GM18519 (cell line): Measurements from ENCODE around the gene MXRA8.
A peak's percentile ranks its signal among the peaks of the same experiment; 100 is the strongest.

Experiments
- ATAC-seq: cut with Tn5 transposase; IDR thresholded peaks from one replicate; pipeline ENCODE4 v1.9.1; 2021; ENCODE audit warnings: mild to moderate bottlenecking, moderate library complexity; ENCODE audit not compliant: unreplicated experiment, low FRiP score

MXRA8 gene

DNA sequence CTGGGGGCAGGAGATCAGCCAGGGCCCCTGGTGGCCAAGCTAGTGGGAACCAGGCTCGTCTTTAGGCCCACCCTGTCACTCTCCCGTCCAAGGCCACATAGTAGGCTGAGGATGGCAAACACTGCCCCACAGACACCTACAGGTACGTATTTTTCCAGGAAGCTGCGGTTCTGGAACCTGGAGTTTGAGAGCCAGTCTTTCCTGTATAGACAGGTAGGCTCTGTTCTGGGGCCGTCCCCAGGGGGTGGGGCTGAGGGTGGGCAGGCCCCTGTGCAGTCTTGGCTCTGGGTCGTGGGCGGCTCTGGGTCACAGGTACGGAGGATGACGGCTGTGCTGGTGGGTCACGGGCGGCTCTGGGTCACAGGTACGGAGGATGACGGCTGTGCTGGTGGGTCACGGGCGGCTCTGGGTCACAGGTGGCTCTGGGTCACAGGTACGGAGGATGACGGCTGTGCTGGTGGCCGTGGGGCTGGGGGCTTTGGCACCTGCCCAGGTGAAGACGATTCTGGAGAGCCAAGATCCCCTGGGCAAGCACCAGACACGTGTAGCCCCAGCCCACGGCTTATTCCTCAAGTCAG, 47.8 kb downstream of the MXRA8 start:
- no peak for ATAC-seq

DNA sequence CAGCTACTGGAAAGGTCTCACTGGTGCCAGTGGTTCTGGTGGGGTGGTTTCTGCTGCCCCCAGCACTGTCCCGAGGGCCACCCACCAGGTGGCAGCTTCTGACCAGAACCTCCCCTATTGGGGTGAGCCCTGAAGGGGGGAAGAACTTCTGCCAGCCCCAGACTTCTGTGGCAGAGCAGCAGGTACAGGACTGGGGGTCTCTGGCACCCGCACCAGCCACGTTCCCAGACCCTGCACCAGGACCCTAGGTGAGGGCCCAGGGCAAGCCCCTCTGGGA, 48.3 kb downstream of the MXRA8 start:
- no peak for ATAC-seq

DNA sequence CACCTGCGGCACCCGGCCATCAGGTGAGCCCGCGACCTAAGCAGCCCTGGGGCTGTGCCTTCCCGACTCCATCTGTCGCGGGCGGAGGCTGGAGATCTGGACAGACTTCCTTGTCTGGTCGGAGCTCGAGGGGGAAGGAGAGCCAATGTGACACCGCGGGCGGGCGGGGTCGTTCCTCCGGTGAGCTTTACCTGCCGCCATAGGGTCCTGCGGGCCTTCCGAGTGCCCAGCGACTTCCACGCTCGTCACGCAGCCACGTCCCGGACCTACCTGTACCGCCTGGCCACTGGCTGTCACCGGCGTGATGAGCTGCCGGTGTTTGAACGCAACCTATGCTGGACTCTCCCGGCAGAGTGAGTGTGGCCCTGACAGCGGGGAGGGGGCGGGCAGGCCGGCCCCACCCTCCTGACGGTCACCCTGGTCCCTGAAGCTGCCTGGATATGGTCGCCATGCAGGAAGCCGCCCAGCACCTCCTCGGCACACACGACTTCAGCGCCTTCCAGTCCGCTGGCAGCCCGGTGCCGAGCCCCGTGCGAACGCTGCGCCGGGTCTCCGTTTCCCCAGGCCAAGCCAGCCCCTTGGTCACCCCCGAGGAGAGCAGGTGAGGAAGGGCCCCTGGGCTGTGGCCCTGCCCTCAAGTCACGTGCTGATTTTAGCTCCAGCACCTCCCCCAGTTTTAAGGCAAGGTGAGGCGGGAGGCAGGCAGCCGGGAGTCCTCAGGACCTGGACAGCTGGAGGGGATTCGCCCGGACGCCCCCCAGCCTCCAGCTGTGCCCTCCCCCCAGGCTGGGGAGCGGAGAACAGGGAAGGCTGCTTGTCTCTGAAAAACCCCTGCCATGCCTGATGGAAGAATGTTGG, 48.9 kb downstream of the MXRA8 start:
- no peak for ATAC-seq

DNA sequence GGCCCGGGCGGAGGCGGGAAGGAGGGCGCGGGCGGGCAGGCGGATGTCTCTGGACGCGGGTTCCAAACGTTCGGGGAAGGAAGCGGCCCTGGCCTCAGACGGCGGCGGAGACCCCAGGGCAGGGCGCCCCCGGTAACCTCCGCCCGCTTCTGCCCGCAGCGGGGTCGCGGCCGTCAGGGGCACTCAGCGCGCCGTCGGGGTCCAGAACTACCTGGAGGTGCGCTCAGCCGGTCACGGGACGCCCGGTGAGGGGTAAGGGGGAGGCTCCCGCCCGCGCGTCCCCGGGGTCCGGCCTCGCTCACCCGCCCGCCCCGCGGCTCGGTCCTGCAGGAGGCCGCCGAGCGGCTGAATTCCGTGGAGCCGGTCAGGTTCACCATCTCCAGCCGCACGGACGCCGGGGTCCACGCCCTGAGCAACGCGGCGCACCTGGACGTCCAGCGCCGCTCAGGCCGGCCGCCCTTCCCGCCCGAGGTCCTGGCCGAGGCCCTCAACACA, 49.6 kb downstream of the MXRA8 start:
- no peak for ATAC-seq

DNA sequence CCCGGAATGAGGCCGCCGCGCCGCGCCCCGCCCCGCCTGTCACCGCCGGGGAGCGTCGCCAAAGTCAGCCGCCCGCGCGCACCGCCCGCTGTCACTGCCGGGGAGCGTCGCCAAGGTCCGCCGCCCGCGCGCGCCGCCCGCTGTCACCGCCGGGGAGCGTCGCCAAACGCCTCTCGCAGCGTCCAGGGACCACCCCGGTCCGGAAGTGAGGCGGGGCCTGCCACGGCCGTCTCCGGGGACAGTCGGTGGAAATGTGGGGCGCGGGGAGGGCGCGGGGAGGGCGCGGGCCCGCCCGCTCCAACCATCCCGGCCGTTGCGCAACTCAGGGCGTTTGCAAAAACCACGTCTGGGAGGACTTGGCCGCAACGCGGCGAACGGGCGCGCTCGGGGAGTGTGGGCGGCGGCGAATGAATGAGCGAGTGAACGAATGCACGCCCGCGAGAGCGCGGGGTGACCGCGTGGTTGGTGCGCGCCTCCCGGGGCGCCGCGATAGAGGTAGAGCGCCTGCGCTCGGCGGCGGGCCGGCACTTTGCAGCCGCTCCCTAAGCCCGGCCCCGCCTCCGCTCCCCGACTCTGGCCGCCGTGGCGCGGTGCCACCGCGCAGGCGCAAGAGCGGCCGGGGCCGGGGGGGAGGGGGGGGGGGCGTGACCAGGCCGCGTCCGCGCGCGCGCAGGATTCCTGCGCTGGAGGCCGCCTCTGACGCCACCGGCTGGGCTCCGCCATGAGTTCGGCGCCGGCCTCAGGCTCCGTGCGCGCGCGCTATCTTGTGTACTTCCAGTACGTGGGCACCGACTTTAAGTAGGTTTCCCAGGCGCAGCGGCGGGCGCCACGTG, 50.2 kb downstream of the MXRA8 start, which contains the start of the genes ACAP3 and PUSL1:
Gene ACAP3 (minus strand): TSS at position 8 of the 833 bp plus-strand sequence. CDS start 115 bp downstream, outside the sequence.
Gene PUSL1 (plus strand): TSS at position 675 of the 833 bp plus-strand sequence. CDS start 47 bp downstream, at position 722.
- peak; percentile 40 for ATAC-seq

DNA sequence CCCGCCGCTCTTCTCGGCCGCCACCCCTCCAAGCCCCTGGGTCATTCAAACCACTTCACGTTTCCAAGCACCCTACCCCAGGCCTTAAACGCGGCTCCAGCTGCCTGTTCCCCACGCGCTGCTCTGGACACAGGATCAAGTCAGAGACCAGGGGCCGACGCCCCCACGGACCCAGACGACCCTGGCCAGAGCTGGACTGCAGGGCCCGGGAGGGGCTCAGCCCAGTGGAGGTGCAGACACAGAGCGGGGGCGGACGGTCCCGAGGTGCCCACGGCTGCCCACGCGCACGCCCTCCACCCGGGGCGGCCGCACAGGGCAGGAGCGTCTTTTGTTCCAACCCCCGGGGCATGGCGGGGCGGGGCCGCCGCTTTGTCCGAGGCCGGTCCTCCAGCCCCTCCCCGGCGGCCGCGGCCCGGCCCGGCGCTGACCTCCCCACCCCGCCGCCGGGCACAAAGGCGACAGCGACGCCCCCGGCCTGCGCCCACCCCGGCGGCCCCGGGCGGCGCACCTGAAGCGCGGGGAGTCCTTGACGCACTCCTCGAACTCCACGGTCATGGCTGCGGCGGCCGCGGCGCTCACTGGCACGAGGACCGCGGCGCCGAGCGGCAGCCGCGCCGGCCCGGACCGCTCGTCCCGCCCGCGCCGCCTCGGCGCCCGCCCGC, 51.0 kb downstream of the MXRA8 start:
- no peak for ATAC-seq

DNA sequence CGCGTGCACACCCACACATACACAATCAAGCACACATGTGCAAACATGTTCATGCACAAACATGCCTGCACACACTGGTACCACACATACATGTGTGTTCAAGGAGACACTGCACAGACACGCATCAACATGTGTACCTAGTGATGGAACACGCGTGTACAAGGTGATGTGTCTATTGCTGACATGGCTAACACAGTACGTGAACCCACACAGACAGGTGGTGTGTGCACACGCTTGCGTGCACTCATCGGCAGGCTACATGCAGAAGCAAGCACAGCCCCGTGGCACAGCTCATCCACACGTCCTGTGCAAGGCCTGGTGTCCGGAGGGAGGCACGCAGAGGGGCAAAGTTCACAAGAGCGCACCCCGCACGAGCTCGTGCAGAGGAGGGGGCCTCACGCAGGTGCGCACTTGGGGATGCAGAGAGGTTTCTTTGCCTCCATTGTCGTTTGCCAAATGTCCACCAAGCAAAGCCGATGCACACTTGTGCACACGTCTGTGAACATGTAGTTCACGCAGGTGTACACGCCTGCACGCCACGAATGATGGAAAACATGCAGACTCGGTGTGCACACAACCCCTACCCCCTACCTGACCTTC, 51.6 kb downstream of the MXRA8 start:
- ATAC-seq = no peak

DNA sequence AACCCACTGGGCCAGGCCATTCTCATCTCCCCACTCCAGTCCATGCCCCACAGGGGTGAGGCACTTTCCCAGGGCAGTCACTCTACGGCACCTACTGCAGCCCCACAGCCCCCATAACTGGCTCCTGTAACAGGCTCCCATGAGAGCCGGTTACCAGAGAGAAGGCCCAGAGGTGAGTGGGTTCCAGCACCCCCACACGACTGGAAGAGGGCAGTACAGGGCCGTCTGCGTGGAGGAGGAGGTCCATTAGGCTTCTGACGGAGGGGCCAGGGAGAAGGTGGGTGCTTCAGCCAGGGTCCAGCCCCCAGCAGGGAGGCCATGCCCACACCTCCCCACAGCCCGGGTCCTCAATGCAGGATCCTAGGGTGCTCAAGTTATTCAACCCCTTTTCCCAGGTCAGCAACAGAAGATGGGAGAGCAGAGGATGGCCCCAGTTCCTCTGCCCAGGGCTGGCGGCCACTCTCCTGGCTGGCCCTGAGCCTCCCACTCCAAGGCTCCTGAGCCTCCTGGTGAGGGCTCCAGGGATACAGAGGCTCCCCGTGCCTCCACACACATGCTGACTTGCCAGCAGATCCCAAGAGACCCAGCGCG, 52.2 kb downstream of the MXRA8 start:
- no peak for ATAC-seq

DNA sequence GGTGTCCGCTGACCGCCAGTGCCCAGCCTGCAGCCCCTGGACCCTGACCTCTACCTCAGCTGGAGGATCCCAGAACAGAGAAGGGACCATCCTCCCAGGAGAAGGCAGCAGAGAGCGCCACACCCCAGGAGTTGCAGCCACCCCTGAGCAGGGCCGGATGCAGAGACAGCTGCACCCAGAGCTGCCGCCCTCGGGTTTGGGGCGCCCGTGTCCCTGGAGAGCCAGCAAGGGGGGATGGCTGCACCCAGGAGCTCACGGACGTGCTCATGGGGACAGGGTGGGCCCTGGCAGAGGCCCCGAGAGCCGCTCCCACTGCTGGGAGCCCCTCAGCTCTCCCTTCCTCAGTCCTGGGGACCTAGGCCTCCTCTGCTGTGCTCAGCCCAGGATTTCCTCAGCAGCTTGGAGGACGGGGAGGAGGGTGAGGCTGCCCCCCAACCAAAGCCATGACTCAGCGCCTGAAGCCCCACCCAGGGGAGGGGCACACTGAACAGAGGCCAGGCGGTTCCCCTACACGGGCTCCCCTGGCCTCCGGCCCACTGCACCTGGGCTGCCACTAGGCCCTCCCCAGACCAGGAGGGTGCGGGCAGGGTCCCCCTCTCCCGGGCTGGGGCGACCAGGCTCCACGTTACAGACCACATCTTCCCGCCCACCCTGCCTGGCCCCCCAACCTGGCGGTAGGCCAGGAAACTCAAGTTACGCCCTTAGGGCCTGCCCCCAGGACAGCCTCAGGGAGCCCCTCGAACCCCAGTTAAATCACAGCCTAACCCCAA, 52.9 kb downstream of the MXRA8 start:
- ATAC-seq = no peak

DNA sequence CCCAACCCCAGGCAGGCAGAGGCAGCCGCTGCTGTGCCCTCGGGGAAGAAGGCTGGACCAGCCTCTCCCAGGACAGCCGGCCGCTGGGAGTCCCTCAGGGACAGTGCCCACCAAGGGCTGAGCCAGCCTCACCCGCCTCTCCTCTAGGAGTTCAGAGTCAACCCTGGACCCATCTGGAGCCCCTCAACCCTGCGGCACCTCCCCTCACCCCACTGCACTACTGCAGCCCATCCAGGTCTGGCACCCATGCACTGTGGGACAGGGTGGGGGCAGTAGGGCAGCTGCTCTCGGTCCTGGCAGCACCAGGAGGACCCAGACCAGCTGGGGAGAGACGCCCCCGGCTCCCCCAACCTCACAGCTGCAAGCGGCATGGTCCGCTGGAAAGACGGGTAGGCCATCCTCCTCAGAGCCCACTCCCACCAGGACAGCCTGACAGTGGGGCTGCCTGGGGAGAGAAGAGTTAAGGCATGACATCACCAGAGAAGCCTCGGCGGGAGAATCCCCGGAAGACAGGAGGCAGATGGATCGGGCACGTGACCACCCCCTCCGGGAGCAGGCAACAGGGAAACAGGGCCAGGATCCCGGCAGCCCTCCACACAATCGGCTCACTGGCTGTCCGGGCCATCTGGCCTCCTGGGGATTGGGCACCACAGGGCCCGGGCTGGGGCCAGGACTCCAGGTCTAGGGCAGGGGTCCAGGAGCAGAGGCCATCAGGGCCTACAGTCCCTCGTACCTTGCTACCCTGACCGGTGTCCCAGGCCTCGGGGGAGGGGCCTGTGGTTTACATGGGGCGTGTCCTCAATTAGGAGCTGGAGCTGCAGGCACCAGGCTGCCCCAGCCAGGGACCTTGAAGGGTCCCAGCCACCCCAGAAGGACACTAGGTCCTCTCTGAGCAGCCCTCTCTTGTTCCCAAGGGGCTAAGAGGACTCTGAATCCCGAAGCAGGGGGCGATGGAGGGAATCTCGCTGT, 53.7 kb downstream of the MXRA8 start:
- ATAC-seq = no peak

DNA sequence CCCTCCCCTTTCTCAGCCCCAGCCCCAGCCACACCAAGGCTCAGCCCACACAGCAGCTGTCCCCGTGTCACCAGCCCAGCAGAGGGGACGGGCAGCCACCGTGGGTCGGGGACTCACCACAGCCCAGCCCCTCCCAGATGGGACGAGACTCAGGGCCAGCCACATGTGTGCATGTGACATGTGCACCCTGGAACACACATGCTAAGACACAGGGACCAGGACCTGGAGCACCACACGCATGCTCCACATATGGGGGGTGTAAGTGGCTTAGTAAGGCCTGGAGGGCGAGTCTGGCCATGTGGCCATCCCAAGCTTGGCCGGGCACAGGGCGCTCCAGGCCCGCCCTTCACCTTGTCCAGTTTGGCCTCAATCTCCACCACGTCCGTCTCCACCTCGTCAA, 54.6 kb downstream of the MXRA8 start:
- ATAC-seq = no peak

DNA sequence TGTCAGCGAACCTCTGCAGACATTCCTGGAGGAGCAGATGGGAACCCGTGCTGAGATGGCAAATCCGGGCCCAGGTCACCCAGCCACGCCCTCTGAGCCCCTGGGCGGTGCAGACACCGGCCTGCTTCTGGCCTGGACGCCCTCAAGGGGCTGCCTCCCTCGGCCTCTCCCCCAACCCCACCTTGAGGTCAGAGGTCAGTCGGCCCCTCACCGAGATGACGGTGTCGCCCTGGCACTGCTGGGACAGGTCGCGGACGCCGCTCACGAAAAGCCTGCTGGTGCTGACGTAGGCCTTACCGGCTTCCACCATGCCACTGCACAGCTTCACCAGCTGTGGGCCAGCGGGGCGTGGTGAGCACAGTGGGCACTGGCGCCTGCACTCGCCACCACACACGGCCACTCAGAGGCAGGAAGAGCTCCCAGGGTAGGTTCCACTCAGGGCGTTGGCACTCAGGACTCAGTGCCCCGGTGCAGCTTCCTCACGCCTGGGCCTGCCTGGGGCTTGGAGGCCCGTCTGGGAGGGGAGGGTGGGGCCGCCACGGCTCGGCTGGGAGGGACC, 55.3 kb downstream of the MXRA8 start:
- ATAC-seq = no peak
